Large intestine (tissue), 3 donors: ENCODE measurements around the gene CD2. TPM values are rescaled to one million over a fixed set of nuclear protein-coding genes. Genes with fewer than 3 reads are reported as not detected.
"Not testable (repeated sequence)": the region's sequence is repeated elsewhere in the genome, so short reads cannot be mapped to it uniquely, and the experiment has no call there.

Experiments used
- DNase-seq, 2 donors: peaks; one replicate each; pipeline versions ENCODE4 v3.0.0 to v3.0.0-alpha.2; 2013
- H3K27ac ChIP-seq: one replicate; pipeline ENCODE4 v1.5.1; 2013; ENCODE audit warnings: low read length
- H3K27me3 ChIP-seq: 2 replicates; pipeline ENCODE4 v1.6.1; 2013; ENCODE audit warnings: low read length; ENCODE audit not compliant: control insufficient read depth, insufficient read depth
- H3K36me3 ChIP-seq: 2 replicates; pipeline ENCODE4 v1.6.1; 2013; ENCODE audit warnings: low read length; ENCODE audit not compliant: control insufficient read depth, insufficient read depth
- H3K4me1 ChIP-seq: one replicate; pipeline ENCODE4 v1.6.1; 2013; ENCODE audit warnings: low read length; ENCODE audit not compliant: control insufficient read depth, insufficient read depth
- H3K4me3 ChIP-seq: one replicate; pipeline ENCODE4 v1.5.1; 2013; ENCODE audit warnings: low read length
- H3K9me3 ChIP-seq: one replicate; pipeline ENCODE4 v1.6.1; 2013; ENCODE audit warnings: mild to moderate bottlenecking, low read depth, low read length, moderate library complexity; ENCODE audit not compliant: control insufficient read depth
- WGBS: methylation state at CpG from one replicate; pipeline ENCODE4 v1.1.5; 2013; ENCODE audit warnings: low lambda C conversion rate; ENCODE audit not compliant: insufficient coverage; 5-methylcytosine and 5-hydroxymethylcytosine counted together
- polyA plus RNA-seq: library from polyadenylated mRNA; unstranded; fragments of 120-200 nt; gene quantifications from one replicate; pipeline ENCODE4 v1.2.1, GENCODE V29; 2013

Gene CD2
- polyA plus RNA-seq, 1 donor: 2.0 TPM

DNA sequence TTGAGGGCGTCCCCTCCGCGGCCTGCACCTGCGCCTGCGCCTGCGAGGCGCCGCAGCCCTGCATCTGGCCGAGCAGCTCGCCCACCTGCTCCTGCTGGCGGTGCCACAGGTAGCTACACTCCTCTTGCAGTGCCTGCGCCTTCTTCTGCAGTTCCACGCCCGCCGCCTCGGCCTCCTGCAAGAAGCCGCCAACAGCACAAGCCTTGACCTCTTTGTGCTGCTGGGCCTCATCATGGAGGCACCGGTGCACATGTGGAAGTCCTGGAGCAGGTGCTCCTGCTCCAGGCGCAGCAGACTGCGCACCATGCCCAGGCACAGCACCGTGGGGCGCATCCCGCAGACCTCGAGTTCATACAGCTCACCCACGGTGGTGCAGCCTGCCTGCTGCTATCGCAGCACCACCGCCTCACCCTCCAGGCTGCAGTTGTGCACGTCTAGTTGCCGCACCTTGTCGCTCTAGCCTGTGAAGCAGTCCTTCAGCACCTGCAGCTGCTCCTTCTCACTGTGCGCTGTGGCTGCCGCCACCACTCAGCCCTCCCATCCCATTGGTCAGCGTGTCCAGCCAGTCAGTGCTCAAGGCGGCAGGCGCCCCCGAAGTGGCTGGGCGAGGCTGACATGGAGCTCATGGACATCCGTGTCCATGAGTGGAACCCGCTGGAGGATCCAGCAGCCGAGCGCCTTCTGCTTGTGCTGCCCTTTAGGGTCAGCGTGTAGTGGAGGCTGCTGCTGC lies 12.2 kb upstream of the CD2 start:
- no CpG with 5 or more reads among the region's 42 CpGs for WGBS
- DNase-seq: no peak
- peaks cover 25% of the 10 kb centered on the region for H3K9me3 ChIP-seq
- H3K27ac ChIP-seq: no peak overlapping the region
- no peaks in the 10 kb centered on the region for H3K36me3 ChIP-seq
- no peak overlapping the region for H3K4me3 ChIP-seq
- H3K27me3 ChIP-seq: no peaks in the 10 kb centered on the region
- no peaks in the 10 kb centered on the region for H3K4me1 ChIP-seq

DNA sequence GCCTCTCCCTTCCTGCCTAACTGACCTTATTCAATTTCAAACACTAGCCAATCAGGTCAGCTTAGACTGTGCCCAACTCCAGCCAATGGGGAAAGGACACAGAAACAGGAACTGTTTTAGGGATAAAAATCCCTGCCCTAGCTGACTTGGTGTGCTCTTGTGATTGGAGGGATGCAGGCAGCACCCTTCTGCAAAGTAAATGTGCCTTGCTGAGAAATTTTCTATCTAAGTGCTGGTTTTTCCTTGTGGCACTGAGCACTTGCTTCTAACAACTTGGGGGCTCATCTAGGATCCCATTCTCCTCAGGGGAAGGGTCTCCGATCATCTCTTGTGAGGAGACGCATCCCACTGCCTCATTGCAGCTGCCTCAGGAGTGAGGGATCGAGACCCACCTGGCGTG lies 10.7 kb upstream of the CD2 start:
- no peaks in the 10 kb centered on the region for H3K36me3 ChIP-seq
- no CpG with 5 or more reads among the region's 4 CpGs for WGBS
- DNase-seq: no peak
- peaks cover 25% of the 10 kb centered on the region for H3K9me3 ChIP-seq
- H3K4me3 ChIP-seq: no peak overlapping the region
- H3K27me3 ChIP-seq: no peaks in the 10 kb centered on the region
- no peak overlapping the region for H3K27ac ChIP-seq
- no peaks in the 10 kb centered on the region for H3K4me1 ChIP-seq

DNA sequence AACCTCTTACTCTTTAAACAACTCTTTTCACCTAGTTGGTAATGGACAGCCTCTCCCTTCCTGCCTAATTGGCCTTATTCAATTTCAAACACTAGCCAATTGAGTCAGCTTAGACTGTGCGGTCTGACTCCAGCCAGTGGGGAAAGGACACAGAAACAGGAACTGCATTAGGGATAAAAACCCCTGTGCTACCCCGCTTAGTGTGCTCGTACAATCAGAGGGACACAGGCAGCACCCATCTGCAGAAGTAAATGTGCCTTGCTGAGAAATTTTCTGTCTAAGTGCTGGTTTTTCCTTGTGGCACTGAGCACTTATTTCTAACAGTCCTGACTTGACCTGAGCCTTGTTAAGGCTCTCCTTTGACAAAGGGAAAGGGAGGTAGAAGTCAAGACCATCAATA lies 6.0 kb upstream of the CD2 start:
- H3K4me1 ChIP-seq: no peaks in the 10 kb centered on the region
- no peaks in the 10 kb centered on the region for H3K36me3 ChIP-seq
- no peaks in the 10 kb centered on the region for H3K27me3 ChIP-seq
- no CpG with 5 or more reads among the region's 3 CpGs for WGBS
- no peak overlapping the region for H3K27ac ChIP-seq
- DNase-seq: no peak
- peaks cover 10% of the 10 kb centered on the region for H3K9me3 ChIP-seq
- no peak overlapping the region for H3K4me3 ChIP-seq

DNA sequence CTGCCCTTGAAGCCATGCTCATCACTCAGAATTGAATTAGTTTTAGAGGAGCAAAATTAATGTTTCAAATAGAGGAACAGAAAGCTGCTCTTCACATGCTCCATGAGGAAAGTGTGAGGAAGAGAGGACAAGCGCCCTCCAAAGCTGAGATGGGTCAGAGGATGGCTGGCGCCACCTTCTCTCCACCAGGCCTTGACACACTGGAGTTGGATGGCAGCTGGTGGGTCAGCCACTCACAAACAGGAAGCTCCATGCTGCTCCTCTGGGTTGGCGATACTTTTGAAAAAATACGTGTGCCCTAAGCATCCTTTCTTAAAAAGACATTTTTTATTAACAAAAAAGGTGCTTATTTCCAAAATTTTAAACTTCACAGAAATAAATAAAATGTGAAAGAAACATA lies 3.1 kb upstream of the CD2 start:
- H3K4me1 ChIP-seq: no peaks in the 10 kb centered on the region
- H3K4me3 ChIP-seq: no peak overlapping the region
- no peak overlapping the region for H3K27ac ChIP-seq
- no peak for DNase-seq
- H3K36me3 ChIP-seq: no peaks in the 10 kb centered on the region
- H3K27me3 ChIP-seq: no peaks in the 10 kb centered on the region
- no peaks in the 10 kb centered on the region for H3K9me3 ChIP-seq
- 33% methylated on average over 2 of the region's 4 CpGs for WGBS

DNA sequence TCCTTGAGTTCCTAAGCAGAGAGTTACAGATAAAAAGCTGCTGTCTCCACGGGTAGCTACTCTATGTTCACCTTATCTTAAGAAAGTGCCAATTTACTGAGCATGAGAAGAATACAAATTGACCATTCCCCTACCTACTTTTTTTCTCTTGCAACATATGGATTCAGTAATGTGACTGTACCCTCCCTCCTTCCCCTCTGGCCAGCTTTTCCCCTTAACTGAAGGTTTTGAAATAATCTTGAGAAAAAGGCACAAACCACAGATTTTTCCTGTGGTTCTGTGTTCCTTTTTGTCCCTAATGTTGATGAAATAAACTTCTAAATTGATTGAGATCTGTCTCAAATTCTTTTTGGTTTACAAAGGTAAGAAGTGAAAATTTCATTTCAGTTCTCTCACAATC lies 2.6 kb upstream of the CD2 start:
- H3K4me1 ChIP-seq: no peaks in the 10 kb centered on the region
- H3K27me3 ChIP-seq: no peaks in the 10 kb centered on the region
- no peaks in the 10 kb centered on the region for H3K9me3 ChIP-seq
- H3K27ac ChIP-seq: no peak overlapping the region
- no peak overlapping the region for H3K4me3 ChIP-seq
- no peak for DNase-seq
- no CpG with 5 or more reads among the region's 1 CpG for WGBS
- no peaks in the 10 kb centered on the region for H3K36me3 ChIP-seq

DNA sequence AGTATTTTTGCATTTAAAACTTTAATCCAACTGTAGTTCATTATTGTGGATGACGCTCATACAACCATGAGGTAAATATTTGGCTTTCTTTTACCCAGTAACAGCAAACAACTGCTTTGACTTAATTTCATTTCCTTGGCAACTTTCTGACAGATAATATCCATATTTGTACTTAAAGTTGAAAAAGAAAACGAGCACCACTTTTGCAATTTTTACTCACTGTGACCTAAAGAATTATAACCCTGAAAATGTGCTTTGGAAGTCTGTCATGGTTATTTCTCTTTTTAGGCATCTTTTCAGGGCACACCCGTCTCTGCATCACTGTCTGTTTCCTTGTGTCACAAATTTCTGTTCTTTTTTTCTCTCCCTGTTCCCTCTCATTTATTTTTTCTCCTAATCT lies 918 bp upstream of the CD2 start:
- H3K27me3 ChIP-seq: no peaks in the 10 kb centered on the region
- H3K9me3 ChIP-seq: no peaks in the 10 kb centered on the region
- no peaks in the 10 kb centered on the region for H3K36me3 ChIP-seq
- H3K4me1 ChIP-seq: no peaks in the 10 kb centered on the region
- H3K4me3 ChIP-seq: no peak overlapping the region
- no peak overlapping the region for H3K27ac ChIP-seq
- WGBS: 49% methylated on average over 2 of the region's 3 CpGs
- no peak for DNase-seq

DNA sequence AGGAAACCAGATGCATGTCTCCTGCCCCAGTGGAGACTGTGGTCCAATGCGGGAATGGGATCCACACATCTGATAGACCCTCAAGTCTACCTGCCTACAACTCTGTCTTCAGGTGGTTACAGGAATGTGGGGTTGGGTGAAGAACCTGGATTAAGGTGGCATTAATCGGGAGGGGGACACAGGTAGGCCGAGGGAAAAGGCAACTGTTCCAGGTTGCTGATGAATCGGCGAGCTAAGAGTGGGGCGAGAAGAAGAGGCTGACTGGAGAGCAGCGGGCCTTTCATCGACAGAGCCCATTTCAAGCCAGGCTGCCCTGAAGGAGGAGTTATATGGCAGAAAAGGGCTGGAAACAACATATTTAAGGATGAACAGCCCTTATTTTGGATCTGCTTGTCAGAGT lies 836 bp downstream of the CD2 start:
- 100% methylated on average over 2 of the region's 8 CpGs for WGBS
- H3K4me1 ChIP-seq: no peaks in the 10 kb centered on the region
- no peaks in the 10 kb centered on the region for H3K27me3 ChIP-seq
- no peaks in the 10 kb centered on the region for H3K9me3 ChIP-seq
- no peak overlapping the region for H3K27ac ChIP-seq
- H3K4me3 ChIP-seq: no peak overlapping the region
- DNase-seq: no peak
- no peaks in the 10 kb centered on the region for H3K36me3 ChIP-seq

DNA sequence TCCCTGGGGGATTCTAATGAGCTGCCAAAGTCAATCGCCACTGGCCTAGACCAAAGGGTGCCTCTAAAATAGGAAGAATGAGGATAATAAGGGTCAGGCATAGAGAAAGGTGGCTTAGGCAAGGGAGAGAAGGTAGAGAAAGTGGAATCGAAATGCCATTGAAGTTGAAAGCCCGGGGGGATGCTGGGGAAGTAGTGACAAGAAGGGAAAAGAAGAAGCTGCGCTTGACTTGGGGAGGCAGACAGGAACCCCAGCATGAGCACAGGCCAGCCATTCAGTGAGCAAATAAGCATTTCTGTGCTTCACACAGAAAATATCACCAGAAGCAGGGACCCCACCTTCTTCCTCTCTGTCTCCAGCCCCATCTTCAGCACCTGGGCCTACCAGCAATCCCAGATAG lies 1.5 kb downstream of the CD2 start:
- no peak overlapping the region for H3K4me3 ChIP-seq

DNA sequence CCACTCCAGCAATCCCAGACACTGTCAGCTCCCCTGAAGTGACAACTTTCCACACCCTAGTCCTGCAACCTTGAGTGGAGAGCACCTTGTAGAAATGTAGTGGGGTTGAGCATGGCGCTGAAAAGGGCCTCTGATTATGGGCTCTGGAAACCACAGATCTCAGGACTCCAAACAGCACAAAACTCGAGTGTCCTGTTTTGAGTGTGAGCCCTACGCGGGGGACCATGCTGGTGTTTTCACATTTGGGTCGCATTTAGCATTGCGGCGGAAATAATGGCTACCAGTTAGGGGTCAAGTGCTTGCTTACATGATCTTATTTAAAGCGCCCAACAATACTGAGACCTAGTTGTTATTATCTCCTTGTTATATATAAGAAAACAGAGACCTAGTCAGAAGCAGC lies 1.9 kb downstream of the CD2 start:
- WGBS: no CpG with 5 or more reads among the region's 8 CpGs
- not testable (repeated sequence) for DNase-seq, H3K4me3 ChIP-seq, H3K27ac ChIP-seq, H3K36me3 ChIP-seq, H3K9me3 ChIP-seq, H3K27me3 ChIP-seq, H3K4me1 ChIP-seq

More for the DNA sequence above, 1.5 kb downstream of the CD2 start:
- H3K27ac ChIP-seq: no peak overlapping the region
- no peaks in the 10 kb centered on the region for H3K27me3 ChIP-seq
- WGBS: 96% methylated on average over 3 of the region's 4 CpGs
- H3K9me3 ChIP-seq: no peaks in the 10 kb centered on the region
- no peaks in the 10 kb centered on the region for H3K36me3 ChIP-seq
- no peaks in the 10 kb centered on the region for H3K4me1 ChIP-seq
- DNase-seq: no peak

DNA sequence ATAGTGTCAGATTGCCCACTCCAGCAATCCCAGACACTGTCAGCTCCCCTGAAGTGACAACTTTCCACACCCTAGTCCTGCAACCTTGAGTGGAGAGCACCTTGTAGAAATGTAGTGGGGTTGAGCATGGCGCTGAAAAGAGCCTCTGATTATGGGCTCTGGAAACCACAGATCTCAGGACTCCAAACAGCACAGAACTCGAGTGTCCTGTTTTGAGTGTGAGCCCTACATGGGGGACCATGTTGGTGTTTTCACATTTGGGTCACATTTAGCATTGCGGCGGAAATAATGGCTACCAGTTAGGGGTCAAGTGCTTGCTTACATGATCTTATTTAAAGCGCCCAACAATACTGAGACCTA lies 4.2 kb downstream of the CD2 start:
- not testable (repeated sequence) for H3K36me3 ChIP-seq, H3K27ac ChIP-seq, DNase-seq, H3K9me3 ChIP-seq, H3K27me3 ChIP-seq, H3K4me1 ChIP-seq, H3K4me3 ChIP-seq
- WGBS: no CpG with 5 or more reads among the region's 5 CpGs

DNA sequence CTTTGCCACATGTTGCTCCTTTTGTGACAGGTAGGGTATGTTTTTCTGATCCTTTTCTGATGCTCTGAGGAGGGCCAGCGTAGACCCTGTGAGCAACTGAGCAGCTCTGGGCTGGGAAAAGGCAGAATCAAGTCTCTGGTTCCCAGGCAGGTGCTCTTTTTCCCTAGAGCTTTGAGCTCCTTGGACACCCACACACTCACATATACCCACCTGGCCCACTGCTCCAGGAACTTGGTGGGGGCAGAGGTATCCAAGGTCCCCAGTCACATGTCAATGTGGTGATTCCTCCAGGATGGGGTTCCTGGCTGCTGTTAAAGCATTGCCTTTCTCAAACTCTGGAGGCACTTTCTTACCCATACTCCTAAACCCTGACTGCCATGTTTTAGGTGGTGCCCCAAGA lies 5.4 kb downstream of the CD2 start:
- H3K27ac ChIP-seq: no peak overlapping the region
- WGBS: no CpG with 5 or more reads among the region's 1 CpG

More for the DNA sequence above, 5.4 kb downstream of the CD2 start:
- Histone ChIP-seq H3K27me3 (no peaks in the 10 kb centered on the region), H3K4me3 (no peak overlapping the region), H3K9me3 (no peaks in the 10 kb centered on the region), H3K36me3 (no peaks in the 10 kb centered on the region), H3K4me1 (no peaks in the 10 kb centered on the region)
- DNase-seq: no peak
